GM18951 (cell line): ENCODE results near the gene USP36.
"Not testable (repeated sequence)": the region's sequence is repeated elsewhere in the genome, so short reads cannot be mapped to it uniquely, and the experiment has no call there.

Experiments
- POLR2A ChIP-seq: IDR thresholded peaks from 4 replicates; pipeline ENCODE4 v1.6.1; 2011; ENCODE audit warnings: mild to moderate bottlenecking; ENCODE audit not compliant: insufficient read length, insufficient read depth; ENCODE audit errors: extremely low read depth
- in situ Hi-C: fragments of 300-500 bp; cut with MboI; formaldehyde crosslinking; loops from one replicate; pipeline ENCODE4 v1.12.0; 2022; ENCODE audit warnings: low sequenced_read_pairs, mixed read lengths, inconsistent platforms; ENCODE audit not compliant: unreplicated experiment

The USP36 gene

DNA sequence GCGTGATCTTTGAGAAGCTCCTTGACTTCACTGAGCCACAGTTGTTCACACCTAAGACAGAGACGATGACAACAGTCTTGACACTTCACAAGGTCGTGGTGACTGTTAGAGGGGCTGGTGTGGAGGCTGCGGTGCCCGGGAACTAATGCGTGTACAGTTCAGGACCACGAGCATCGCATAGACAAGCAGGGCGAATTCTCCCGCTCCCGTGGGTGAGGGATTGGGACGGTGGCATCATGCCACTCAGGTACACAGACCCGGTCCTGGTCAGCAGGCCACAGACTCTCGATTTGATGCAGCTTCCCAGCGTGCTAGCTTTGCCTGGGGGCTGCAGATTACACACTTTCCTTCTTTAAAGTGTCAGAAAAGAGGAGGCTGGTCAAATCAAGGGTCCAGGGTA lies 37.6 kb upstream of the USP36 start:
- in situ Hi-C loops = no loop called here

DNA sequence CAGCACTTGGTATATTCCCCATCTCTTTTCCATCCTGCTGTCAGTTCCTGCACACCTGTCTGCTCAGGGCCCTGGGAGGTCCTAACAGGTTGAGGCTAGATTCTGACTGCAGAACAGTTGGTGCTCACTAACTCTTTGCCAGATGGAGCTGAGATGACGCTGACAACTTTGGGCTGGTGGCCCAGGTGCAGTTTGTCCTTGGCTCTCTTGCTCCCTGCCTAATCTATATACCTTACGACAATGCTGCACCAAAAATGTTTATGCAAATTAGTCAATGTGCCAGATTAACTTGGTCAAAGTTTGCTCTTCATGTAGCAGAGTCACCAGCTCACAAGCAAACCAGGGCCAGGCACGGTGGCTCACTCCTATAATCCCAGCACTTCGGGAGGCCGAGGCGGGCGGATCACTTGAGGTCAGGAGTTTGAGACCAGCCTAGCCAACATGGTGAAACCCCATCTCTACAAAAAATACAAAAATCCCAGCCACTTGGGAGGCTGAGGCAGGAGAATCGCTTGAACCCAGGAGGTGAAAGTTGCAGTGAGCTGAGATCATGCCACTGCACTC lies 36.4 kb upstream of the USP36 start:
- in situ Hi-C loops = not testable (repeated sequence)

More for the DNA sequence above, 37.6 kb upstream of the USP36 start:
- no peak for TF ChIP-seq POLR2A

DNA sequence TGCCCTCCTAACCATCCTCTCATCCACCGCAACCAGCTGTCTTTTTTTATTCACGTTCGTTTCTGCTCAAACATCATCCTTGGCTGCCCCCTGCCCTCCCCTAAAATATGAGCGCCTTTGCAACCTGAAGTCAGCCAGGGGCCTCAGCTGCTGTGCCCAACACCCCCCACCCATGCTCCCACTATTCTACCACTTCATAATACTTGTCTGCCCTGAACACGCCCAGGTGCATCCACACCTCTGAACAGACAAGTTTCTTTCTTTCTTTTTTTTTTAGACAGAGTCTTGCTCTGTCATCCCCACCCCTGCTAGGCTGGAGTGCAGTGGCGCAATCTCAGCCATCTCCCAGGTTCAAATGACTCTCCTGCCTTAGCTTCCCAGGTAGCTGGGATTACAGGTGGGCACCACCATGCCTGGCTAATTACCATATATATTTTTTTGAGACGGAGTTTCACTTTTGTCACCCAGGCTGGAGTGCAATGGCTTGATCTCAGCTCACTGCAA lies 35.5 kb upstream of the USP36 start:
- in situ Hi-C loops = no loop called here
- no peak for TF ChIP-seq POLR2A

DNA sequence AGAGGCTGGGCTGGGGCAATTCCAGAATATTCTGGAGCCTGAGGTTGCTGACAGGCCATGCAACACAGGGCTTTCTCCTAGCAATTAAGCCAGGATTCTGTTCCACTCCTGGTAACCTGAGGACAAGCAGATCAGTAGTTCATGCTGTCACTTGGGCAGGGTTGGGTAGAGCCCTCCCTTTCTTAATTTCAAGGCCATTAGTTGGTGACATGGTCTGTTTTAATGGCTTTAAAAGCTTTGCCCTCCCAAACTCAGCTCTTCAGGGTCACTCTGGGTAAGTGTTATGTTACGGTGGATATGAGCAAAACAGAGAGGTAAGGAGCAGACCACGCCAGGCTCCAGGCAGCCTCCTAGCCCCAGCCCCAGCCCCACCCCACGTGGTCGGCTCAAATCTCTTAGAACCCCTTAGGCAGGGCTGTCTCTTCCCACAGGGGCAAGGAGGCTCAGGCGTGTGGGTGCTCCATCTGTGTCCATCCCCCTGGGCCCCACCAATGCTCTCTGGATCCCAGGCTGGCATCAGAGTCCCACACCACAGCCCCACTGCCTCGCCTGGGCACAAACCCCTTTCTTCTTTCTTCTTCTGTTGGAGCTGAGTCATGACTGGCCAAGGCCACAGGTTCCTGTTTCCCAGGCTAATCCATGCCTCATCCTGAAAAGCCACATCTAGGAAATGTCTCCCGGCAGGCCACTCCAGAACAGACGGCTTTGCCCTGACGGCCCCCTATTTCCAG lies 34.9 kb upstream of the USP36 start:
- no peak for TF ChIP-seq POLR2A
- in situ Hi-C loops = no loop called here

DNA sequence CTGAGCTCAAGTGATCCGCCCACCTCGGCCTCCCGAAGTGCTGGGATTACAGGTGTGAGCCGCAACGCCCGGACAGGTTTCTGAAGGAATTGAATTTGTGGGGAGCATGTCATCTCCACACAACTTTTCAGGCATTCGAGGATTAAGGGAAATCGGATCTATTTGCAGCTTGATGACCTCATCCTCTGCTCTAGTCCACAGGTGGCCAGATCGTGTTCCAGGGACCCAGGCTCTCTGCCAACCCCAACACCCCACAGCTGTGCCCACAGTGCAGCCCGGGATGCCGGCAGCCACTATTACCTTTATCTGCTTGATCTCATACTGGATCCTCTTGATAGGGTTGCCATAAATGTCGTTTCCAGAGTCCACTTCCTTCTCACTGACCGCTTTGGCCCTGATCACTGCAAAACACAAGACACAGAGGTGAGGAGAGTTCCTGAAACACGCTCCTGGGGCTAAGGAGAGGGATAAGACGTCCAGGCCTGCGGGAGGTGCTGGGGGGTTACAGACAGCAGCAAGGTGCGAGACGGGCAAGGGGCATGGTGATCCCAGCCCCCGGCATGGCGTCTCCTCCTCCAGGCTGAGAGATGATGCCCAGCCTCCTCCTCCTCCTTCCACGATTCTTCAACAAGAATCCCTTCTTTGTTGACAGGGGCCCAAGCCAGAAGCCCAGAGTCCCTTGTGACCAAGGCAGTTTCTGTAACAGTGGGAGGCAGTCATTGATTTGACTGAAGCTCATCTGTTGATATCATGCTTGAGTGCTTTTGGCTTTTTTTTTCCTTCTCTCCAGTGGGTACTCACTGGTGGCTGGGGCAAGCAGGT lies 33.1 kb upstream of the USP36 start:
- TF ChIP-seq POLR2A = no peak

DNA sequence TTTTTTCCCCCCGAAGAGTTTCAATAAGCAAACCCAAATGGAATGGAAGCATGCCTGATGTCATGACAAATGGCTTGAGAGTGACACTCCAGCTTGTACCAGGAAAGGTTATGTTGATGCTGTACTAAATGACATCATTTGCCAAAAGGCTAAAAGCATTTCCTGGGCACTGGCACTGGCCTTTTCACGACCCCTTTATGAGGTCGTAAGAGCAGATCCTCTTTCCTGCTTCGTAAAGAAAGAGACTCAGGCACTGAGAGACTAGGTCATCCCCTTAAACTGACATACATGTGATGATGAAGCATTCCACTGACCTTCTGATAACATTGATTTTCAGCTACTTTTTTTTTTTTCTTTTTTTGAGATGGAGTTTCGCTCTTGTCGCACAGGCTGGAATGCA lies 31.9 kb upstream of the USP36 start:
- in situ Hi-C loops = no loop called here
- TF ChIP-seq POLR2A = no peak

More for the DNA sequence above, 33.1 kb upstream of the USP36 start:
- in situ Hi-C loops = no loop called here

DNA sequence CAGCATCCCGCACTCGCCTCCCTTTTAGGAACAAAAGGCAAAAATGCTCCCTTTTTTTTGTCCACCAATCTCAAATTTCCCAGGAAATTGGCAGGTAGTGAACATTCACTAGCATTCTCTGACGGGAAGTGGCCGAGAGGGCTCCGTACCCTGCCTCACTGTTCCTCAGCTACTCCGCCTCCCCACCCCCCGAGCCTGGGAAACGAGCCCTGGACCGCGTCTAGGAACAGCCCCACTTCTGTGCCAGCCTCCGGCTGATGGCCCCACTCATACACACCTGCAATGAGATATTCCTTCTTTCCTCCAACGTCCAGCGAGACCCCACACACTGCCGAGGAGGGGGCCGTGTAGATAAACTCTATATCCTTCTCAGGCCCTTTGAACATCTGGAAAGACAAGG lies 30.0 kb upstream of the USP36 start:
- in situ Hi-C loops = no loop called here
- TF ChIP-seq POLR2A = no peak

DNA sequence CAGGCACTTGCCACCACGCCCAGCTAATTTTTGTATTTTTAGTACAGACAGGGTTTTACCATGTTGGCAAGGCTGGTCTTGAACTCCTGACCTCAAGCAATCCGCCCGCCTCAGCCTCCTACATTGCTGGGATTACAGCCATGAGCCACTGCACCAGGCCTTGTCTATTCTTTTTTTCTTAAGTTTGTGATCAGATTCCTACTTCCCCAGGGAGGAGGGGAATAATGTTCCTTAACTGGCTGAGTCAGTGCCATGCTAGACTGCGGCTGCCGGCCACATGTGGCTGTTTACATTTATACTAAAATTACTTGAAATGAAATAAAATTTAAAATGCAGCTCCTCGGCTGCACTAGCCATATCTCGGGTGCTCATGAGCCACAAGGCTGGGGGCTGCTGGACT lies 27.8 kb upstream of the USP36 start:
- no peak for TF ChIP-seq POLR2A
- in situ Hi-C loops = loop anchor here (10.0 kb wide), 1 partner anchor 106 kb away; the partner anchor contains the start of gene LGALS3BP

DNA sequence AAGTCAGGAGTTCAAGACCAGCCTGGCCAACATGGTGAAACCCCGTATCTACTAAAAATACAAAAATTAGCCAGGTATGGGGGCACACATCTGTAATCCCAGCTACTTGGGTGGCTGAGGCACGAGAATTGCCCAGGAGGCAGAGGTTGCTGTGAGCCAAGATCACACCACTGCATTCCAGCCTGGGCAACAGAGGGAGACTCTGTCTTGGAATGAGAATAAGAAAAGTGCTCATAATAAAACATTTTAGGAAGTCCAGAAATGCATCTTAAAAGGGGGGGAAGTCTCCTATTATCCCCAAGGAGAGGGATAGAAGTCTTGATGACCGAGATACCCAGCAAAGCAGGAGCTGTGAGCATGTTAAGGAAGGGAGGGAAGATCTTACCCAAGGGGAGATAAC lies 26.4 kb upstream of the USP36 start:
- in situ Hi-C loops = loop anchor here (10.0 kb wide), 1 partner anchor 108 kb away; the partner anchor contains the start of gene LGALS3BP

DNA sequence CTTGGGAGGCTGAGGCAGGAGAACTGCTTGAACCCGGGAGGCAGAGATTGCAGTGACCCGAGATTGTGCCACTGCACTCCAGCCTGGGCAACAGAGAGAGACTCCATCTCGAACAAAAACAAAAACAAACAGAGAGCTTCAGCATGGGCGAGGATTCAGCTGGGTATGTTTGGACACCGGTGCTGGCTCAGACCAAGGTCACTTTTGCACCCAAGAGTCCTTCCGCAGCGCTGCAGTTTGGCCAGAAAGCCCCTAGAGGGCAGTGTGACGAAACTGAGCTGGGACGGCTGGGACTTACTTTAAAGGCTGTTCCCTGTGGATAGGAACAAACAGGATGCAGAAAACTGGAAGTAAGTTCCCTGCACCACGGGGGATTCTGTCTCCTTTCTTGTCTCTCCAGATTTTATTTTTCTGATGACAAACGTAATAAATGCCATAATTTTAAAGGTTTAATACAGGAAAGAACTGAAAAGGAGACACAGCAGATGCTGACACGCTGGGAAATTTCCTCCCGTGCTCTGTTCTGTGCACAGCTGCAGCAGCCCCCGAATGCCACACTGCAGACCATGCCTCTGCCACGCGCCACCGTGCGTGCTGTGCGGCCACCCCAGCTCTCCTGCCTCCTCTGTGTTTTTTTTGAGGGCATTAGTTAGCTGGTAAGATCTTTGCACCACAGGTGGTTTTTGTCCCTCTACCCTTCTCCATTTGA lies 25.2 kb upstream of the USP36 start:
- in situ Hi-C loops = loop anchor here (10.0 kb wide), 1 partner anchor 109 kb away; the partner anchor contains the start of gene LGALS3BP

DNA sequence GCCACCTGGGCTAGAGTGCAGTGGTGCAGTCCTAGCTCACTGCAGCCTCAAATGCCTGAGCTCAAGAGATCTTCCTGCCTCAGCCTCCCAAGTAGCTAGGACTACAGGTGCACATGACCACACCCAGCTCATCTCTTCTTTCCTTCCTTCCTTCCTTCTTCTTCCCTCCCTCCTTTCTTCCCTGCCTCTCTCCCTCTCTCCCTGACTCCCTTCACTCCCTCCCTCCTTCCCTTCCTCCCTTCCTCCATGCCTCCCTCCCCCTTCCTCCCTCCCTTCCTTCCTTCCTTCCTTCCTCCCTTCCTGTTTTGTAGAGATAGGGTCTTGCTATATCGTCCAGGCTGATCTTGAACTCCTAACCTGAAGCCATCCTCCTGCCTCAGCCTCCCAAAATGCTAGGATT lies 23.5 kb upstream of the USP36 start:
- no peak for TF ChIP-seq POLR2A
- in situ Hi-C loops = loop anchor here (10.0 kb wide), 1 partner anchor 111 kb away; the partner anchor contains the start of gene LGALS3BP

More for the DNA sequence above, 25.2 kb upstream of the USP36 start:
- no peak for TF ChIP-seq POLR2A

DNA sequence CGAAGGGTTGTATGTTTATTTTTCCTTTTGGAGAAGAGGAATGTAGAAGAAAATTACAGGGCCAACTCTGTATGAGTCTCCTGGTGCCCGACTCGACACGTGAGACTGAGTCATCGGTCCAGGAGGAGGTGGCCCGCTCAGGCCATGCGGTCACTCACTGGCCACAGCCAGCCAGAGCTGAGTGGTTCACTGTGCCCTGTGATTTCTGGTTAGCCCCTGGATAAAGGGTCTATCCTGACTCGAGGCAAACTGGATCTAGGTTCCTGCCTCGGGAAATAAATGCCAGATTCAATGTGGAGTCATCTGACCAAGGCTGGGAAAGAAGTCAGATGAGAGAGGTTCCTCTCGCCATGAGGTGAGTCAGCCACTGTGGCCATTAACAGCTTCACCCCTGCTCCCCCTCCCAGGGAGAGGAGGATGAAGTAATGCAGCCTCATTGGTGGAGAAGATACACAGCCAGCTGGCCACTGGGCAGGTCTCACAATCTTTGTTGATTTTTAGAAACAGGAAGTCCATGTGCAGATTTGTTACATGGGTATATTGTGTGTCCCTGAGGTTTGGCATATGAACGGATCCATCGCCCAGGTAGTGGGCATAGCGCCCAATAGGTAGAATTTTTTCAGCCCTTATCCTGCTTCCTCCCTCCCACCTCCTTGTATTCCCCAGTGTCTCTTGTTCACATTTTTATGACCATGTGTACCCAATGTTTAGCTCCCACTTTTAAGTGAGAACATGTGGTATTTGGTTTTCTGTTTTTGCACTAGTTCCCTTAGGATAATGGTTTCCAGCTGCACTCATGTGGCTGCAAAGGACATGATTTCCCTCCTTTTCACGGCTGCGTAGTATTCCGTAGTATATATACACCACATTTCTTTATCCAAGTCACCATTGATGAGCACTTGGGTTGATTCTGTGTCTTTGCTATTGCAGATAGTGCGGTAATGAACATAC lies 21.7 kb upstream of the USP36 start:
- in situ Hi-C loops = loop anchor here (10.0 kb wide), 1 partner anchor 112 kb away; the partner anchor contains the start of gene LGALS3BP
- no peak for TF ChIP-seq POLR2A
